SU-DHL-6 (cell line): ENCODE measurements around the gene TIMM9.
"Not testable (repeated sequence)": the region's sequence is repeated elsewhere in the genome, so short reads cannot be mapped to it uniquely, and the experiment has no call there.

Source experiments
- EZH2phosphoT487 ChIP-seq: fragments of 200-600 bp; sonication (generic), shearing (Covaris generic); conservative IDR thresholded peaks from 2 replicates; pipeline ENCODE4 v1.6.1; 2018; ENCODE audit warnings: mild to moderate bottlenecking, antibody characterized with exemption, low read length, moderate library complexity, mixed read lengths
- TF ChIP-seq, protein P1 (sequence below): fragments of 200-600 bp; sonication (generic); IDR thresholded peaks from one replicate; pipeline ENCODE4 v1.5.1; 2017; ENCODE audit warnings: antibody characterized with exemption, mild to moderate bottlenecking, low read length, moderate library complexity; ENCODE audit not compliant: insufficient read depth, poor library complexity, severe bottlenecking

DNA sequence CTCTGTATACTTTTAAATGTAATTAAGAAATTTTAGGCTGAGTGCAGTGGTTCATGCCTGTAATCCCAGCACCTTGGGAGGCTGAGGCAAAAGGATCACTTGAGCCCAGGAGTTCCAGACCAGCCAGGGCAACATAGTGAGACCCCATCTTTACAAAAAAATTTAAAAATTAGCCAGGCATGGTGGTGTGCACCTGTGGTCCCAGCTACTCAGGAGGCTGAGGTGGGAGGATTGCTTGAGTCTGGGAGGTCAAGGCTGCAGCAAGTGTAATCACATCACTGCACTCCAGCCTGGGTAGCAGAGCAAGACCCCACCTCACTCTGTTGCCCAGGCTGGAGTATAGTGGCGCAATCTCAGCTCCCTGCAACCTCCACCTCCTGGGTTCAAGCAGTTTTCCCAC, 65.1 kb downstream of the TIMM9 start:
- TF ChIP-seq, protein P1, sequence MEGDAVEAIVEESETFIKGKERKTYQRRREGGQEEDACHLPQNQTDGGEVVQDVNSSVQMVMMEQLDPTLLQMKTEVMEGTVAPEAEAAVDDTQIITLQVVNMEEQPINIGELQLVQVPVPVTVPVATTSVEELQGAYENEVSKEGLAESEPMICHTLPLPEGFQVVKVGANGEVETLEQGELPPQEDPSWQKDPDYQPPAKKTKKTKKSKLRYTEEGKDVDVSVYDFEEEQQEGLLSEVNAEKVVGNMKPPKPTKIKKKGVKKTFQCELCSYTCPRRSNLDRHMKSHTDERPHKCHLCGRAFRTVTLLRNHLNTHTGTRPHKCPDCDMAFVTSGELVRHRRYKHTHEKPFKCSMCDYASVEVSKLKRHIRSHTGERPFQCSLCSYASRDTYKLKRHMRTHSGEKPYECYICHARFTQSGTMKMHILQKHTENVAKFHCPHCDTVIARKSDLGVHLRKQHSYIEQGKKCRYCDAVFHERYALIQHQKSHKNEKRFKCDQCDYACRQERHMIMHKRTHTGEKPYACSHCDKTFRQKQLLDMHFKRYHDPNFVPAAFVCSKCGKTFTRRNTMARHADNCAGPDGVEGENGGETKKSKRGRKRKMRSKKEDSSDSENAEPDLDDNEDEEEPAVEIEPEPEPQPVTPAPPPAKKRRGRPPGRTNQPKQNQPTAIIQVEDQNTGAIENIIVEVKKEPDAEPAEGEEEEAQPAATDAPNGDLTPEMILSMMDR = not testable (repeated sequence)
- not testable (repeated sequence) for TF ChIP-seq EZH2phosphoT487
